GM23338 (cell line): ENCODE data around the gene HTRA2. TPM values are rescaled to one million over a fixed set of nuclear protein-coding genes. Genes with fewer than 3 reads are reported as not detected.

Experiments
- ATAC-seq: fragments of 200-7000 bp; cut with Tn5 transposase; 3 replicates; pipeline ENCODE4 v1.9.1; 2020
- DNase-seq: peaks from one replicate; pipeline ENCODE4 v3.0.0-alpha.2; 2015; ENCODE audit warnings: low spot score
- H2AFZ ChIP-seq: fragments of 200-600 bp; sonication (generic); 2 replicates; pipeline ENCODE4 v1.8.0; 2016; ENCODE audit warnings: antibody characterized with exemption, mild to moderate bottlenecking, moderate library complexity
- H3F3A ChIP-seq: fragments of 200-600 bp; sonication (generic); replicated peaks from 2 replicates; pipeline ENCODE4 v1.8.0; 2017; ENCODE audit warnings: antibody characterized with exemption, mixed run types, low read depth
- H3K27ac ChIP-seq: fragments of 200-600 bp; sonication (generic); 2 replicates; pipeline ENCODE4 v1.6.1; 2016; ENCODE audit warnings: low read depth
- H3K27me3 ChIP-seq: fragments of 200-600 bp; sonication (generic); 2 replicates; pipeline ENCODE4 v1.8.0; 2016; ENCODE audit warnings: mild to moderate bottlenecking, mixed run types, moderate library complexity; ENCODE audit not compliant: insufficient read depth
- H3K36me3 ChIP-seq: fragments of 200-600 bp; sonication (generic); 2 replicates; pipeline ENCODE4 v1.8.0; 2016; ENCODE audit warnings: mild to moderate bottlenecking; ENCODE audit not compliant: insufficient read depth
- H3K4me1 ChIP-seq: fragments of 200-600 bp; sonication (generic); 2 replicates; pipeline ENCODE4 v1.8.0; 2016; ENCODE audit warnings: mild to moderate bottlenecking, moderate library complexity; ENCODE audit not compliant: insufficient read depth
- H3K4me2 ChIP-seq: fragments of 200-600 bp; sonication (generic); 2 replicates; pipeline ENCODE4 v1.7.1; 2017; ENCODE audit warnings: mixed run types
- H3K4me3 ChIP-seq: fragments of 200-600 bp; sonication (generic); 2 replicates; pipeline ENCODE4 v1.6.1; 2016; ENCODE audit warnings: mixed run types
- H3K79me2 ChIP-seq: fragments of 200-600 bp; sonication (generic); replicated peaks from 2 replicates; pipeline ENCODE4 v1.8.0; 2017; ENCODE audit warnings: mild to moderate bottlenecking; ENCODE audit not compliant: insufficient read depth
- H3K9me2 ChIP-seq: fragments of 200-600 bp; sonication (generic); 2 replicates; pipeline ENCODE4 v1.8.0; 2017; ENCODE audit not compliant: insufficient read depth
- H4K20me1 ChIP-seq: fragments of 200-600 bp; sonication (generic); replicated peaks from 2 replicates; pipeline ENCODE4 v1.8.0; 2017; ENCODE audit warnings: mild to moderate bottlenecking; ENCODE audit not compliant: insufficient read depth
- H3K27ac Mint-ChIP-seq: 2 replicates; pipeline ENCODE4 v1.8.0; 2020; ENCODE audit warnings: inconsistent platforms, mild to moderate bottlenecking, moderate library complexity, mixed read lengths
- H3K27me3 Mint-ChIP-seq: 3 replicates; pipeline ENCODE4 v1.8.0; 2022; ENCODE audit warnings: low read depth, mild to moderate bottlenecking, moderate library complexity, mixed read lengths, inconsistent platforms; ENCODE audit not compliant: insufficient read depth, poor library complexity
- H3K36me3 Mint-ChIP-seq: 3 replicates; pipeline ENCODE4 v1.8.0; 2021; ENCODE audit warnings: low read depth, mild to moderate bottlenecking, inconsistent platforms, moderate library complexity, mixed read lengths
- H3K4me1 Mint-ChIP-seq: 3 replicates; pipeline ENCODE4 v1.8.0; 2020; ENCODE audit warnings: mild to moderate bottlenecking, inconsistent platforms, mixed read lengths
- H3K4me3 Mint-ChIP-seq: 3 replicates; pipeline ENCODE4 v1.8.0; 2021; ENCODE audit warnings: moderate library complexity, mild to moderate bottlenecking, inconsistent platforms, mixed read lengths
- H3K9me3 Mint-ChIP-seq: 3 replicates; pipeline ENCODE4 v1.8.0; 2020; ENCODE audit warnings: moderate library complexity, mild to moderate bottlenecking, inconsistent platforms, mixed read lengths
- CREB1 ChIP-seq: fragments of 250-450 bp; sonication (Bioruptor Pico); IDR thresholded peaks from 2 replicates; pipeline ENCODE4 v1.5.0; 2020; ENCODE audit warnings: low read depth, mild to moderate bottlenecking, moderate library complexity
- CTCF ChIP-seq, 2 experiments: fragments of 200-600 bp in 1 of 2; sonication (generic) in 1 of 2; conservative IDR thresholded peaks; 2 replicates each; pipeline versions ENCODE4 v1.5.1 to v1.6.1; 2016 to 2017; ENCODE audit warnings: antibody characterized with exemption in 2 of 2, low read depth in 2 of 2, mild to moderate bottlenecking in 2 of 2, moderate library complexity in 1 of 2
- EZH2 ChIP-seq: fragments of 200-600 bp; sonication (generic); IDR thresholded peaks from one replicate; pipeline ENCODE4 v1.8.0; 2017; ENCODE audit warnings: antibody characterized with exemption, mild to moderate bottlenecking, low read depth; ENCODE audit not compliant: unreplicated experiment
- EZH2phosphoT487 ChIP-seq: fragments of 200-600 bp; sonication (generic); IDR thresholded peaks from one replicate; pipeline ENCODE4 v1.8.1; 2018; ENCODE audit warnings: antibody characterized with exemption; ENCODE audit not compliant: unreplicated experiment
- JUNB ChIP-seq: IDR thresholded peaks from one replicate; pipeline ENCODE4 v1.6.1; 2016; ENCODE audit warnings: antibody characterized with exemption; ENCODE audit not compliant: unreplicated experiment
- NANOG ChIP-seq: IDR thresholded peaks from 2 replicates; pipeline ENCODE4 v1.6.1; 2016; ENCODE audit warnings: antibody characterized with exemption, borderline replicate concordance
- POLR2AphosphoS5 ChIP-seq: IDR thresholded peaks from 2 replicates; pipeline ENCODE4 v1.6.1; 2016; ENCODE audit warnings: antibody characterized with exemption, low read depth
- REST ChIP-seq: IDR thresholded peaks from one replicate; pipeline ENCODE4 v1.6.1; 2018; ENCODE audit warnings: antibody characterized with exemption; ENCODE audit not compliant: unreplicated experiment
- STAT1 ChIP-seq: IDR thresholded peaks from one replicate; pipeline ENCODE4 v1.6.1; 2016; ENCODE audit warnings: antibody characterized with exemption; ENCODE audit not compliant: unreplicated experiment
- ZNF114 ChIP-seq: fragments of 250-450 bp; sonication (Bioruptor Pico); IDR thresholded peaks from 2 replicates; pipeline ENCODE4 v1.5.0; 2020; ENCODE audit warnings: mild to moderate bottlenecking, moderate library complexity
- ZNF331 ChIP-seq: fragments of 250-450 bp; sonication (Bioruptor Pico); IDR thresholded peaks from 2 replicates; pipeline ENCODE4 v1.5.0; 2020; ENCODE audit warnings: low read depth, mild to moderate bottlenecking, moderate library complexity
- polyA plus RNA-seq: library from polyadenylated mRNA; unstranded; fragments of >200 nt; fragmentation: Nextera tagmentation; extraction: Ambion mirVana; gene quantifications from 2 replicates; pipeline ENCODE4 v1.2.1, GENCODE V29; 2016
- total RNA-seq: library from RNA; depleted of rRNA; stranded (reverse); fragments of >200 nt; shearing (Covaris generic); gene quantifications from 2 replicates; pipeline ENCODE4 v1.2.3, GENCODE V29; 2014
- TF ChIP-seq, protein P1 (sequence below): IDR thresholded peaks from 2 replicates; pipeline ENCODE4 v1.6.1; 2016; ENCODE audit warnings: antibody characterized with exemption
- TF ChIP-seq, protein P2 (sequence below): fragments of 250-450 bp; sonication (Bioruptor Pico); IDR thresholded peaks from 2 replicates; pipeline ENCODE4 v1.5.0; 2020; ENCODE audit warnings: mild to moderate bottlenecking, moderate library complexity

The HTRA2 gene
- total and polyA plus RNA-seq, 2 experiments from 2014 or later: 17.8 to 19.7 TPM

DNA sequence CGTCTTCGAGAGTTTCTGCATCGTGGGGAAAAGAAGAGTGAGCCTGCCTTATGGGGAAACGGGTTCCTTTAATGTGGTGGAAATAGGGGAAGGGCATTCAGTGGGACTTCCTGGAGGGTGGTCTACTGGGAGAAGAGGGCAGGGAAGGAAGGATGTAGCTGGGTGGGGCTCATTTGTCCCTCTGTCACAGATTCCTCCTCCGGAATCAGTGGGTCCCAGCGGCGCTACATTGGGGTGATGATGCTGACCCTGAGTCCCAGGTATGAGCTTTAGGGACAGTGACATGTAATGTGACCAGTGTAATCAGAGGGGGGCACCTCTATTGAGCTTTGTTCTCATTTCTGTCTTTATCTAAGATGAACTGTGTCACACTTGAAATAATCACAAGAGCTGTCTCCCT, 1.9 kb downstream of the HTRA2 start:
- no peak overlapping the region for H3K27ac ChIP-seq
- peaks cover 14% of the 10 kb centered on the region for H3K4me1 Mint-ChIP-seq
- no peak overlapping the region for H2AFZ ChIP-seq
- 0 out of 2 replicates have a peak, but pooled peaks cover 9% of the 10 kb centered on the region for H3F3A ChIP-seq
- H3K27me3 Mint-ChIP-seq: peaks cover 12% of the 10 kb centered on the region
- no peak for TF ChIP-seq NANOG
- TF ChIP-seq, protein P1, sequence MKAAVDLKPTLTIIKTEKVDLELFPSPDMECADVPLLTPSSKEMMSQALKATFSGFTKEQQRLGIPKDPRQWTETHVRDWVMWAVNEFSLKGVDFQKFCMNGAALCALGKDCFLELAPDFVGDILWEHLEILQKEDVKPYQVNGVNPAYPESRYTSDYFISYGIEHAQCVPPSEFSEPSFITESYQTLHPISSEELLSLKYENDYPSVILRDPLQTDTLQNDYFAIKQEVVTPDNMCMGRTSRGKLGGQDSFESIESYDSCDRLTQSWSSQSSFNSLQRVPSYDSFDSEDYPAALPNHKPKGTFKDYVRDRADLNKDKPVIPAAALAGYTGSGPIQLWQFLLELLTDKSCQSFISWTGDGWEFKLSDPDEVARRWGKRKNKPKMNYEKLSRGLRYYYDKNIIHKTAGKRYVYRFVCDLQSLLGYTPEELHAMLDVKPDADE: no peak
- TF ChIP-seq JUNB: no peak
- no peak for TF ChIP-seq EZH2phosphoT487
- TF ChIP-seq, protein P2, sequence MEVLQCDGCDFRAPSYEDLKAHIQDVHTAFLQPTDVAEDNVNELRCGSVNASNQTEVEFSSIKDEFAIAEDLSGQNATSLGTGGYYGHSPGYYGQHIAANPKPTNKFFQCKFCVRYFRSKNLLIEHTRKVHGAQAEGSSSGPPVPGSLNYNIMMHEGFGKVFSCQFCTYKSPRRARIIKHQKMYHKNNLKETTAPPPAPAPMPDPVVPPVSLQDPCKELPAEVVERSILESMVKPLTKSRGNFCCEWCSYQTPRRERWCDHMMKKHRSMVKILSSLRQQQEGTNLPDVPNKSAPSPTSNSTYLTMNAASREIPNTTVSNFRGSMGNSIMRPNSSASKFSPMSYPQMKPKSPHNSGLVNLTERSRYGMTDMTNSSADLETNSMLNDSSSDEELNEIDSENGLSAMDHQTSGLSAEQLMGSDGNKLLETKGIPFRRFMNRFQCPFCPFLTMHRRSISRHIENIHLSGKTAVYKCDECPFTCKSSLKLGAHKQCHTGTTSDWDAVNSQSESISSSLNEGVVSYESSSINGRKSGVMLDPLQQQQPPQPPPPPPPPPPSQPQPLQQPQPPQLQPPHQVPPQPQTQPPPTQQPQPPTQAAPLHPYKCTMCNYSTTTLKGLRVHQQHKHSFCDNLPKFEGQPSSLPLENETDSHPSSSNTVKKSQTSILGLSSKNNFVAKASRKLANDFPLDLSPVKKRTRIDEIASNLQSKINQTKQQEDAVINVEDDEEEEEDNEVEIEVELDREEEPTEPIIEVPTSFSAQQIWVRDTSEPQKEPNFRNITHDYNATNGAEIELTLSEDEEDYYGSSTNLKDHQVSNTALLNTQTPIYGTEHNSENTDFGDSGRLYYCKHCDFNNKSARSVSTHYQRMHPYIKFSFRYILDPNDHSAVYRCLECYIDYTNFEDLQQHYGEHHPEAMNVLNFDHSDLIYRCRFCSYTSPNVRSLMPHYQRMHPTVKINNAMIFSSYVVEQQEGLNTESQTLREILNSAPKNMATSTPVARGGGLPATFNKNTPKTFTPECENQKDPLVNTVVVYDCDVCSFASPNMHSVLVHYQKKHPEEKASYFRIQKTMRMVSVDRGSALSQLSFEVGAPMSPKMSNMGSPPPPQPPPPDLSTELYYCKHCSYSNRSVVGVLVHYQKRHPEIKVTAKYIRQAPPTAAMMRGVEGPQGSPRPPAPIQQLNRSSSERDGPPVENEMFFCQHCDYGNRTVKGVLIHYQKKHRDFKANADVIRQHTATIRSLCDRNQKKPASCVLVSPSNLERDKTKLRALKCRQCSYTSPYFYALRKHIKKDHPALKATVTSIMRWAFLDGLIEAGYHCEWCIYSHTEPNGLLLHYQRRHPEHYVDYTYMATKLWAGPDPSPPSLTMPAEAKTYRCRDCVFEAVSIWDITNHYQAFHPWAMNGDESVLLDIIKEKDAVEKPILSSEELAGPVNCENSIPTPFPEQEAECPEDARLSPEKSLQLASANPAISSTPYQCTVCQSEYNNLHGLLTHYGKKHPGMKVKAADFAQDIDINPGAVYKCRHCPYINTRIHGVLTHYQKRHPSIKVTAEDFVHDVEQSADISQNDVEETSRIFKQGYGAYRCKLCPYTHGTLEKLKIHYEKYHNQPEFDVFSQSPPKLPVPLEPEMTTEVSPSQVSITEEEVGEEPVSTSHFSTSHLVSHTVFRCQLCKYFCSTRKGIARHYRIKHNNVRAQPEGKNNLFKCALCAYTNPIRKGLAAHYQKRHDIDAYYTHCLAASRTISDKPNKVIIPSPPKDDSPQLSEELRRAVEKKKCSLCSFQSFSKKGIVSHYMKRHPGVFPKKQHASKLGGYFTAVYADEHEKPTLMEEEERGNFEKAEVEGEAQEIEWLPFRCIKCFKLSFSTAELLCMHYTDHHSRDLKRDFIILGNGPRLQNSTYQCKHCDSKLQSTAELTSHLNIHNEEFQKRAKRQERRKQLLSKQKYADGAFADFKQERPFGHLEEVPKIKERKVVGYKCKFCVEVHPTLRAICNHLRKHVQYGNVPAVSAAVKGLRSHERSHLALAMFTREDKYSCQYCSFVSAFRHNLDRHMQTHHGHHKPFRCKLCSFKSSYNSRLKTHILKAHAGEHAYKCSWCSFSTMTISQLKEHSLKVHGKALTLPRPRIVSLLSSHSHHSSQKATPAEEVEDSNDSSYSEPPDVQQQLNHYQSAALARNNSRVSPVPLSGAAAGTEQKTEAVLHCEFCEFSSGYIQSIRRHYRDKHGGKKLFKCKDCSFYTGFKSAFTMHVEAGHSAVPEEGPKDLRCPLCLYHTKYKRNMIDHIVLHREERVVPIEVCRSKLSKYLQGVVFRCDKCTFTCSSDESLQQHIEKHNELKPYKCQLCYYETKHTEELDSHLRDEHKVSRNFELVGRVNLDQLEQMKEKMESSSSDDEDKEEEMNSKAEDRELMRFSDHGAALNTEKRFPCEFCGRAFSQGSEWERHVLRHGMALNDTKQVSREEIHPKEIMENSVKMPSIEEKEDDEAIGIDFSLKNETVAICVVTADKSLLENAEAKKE (CRISPR knock-in tag): no peak
- TF ChIP-seq CTCF (conservative IDR thresholded peaks at IDR 0.05; ENCODE audit: low read depth in 2 of 2): no peak
- TF ChIP-seq POLR2AphosphoS5: no peak
- no peak for TF ChIP-seq CREB1 (CRISPR knock-in tag)
- no peak for TF ChIP-seq ZNF114 (CRISPR knock-in tag)
- TF ChIP-seq STAT1: no peak
- TF ChIP-seq EZH2: no peak
- no peak for TF ChIP-seq REST
- TF ChIP-seq ZNF331 (CRISPR knock-in tag): no peak
- H3K79me2 ChIP-seq: peaks cover 18% of the 10 kb centered on the region
- H3K9me3 Mint-ChIP-seq: no peaks in the 10 kb centered on the region; the same call in 2 of the 3 replicates
- H3K36me3 Mint-ChIP-seq: peaks cover 48% of the 10 kb centered on the region
- H3K4me3 ChIP-seq: no peak overlapping the region
- H3K4me3 Mint-ChIP-seq: no peak overlapping the region; the same call in 2 of the 3 replicates
- H3K9me2 ChIP-seq: no peaks in the 10 kb centered on the region
- H3K36me3 ChIP-seq: peaks cover 8% of the 10 kb centered on the region
- ATAC-seq: no peak
- H4K20me1 ChIP-seq: peaks cover 7% of the 10 kb centered on the region; the same call in 1 of the 2 replicates
- no peaks in the 10 kb centered on the region for H3K27me3 ChIP-seq
- H3K4me2 ChIP-seq: no peak overlapping the region
- no peak for DNase-seq
- H3K27ac Mint-ChIP-seq: no peak overlapping the region
- peaks cover 7% of the 10 kb centered on the region; the same call in 1 of the 2 replicates for H3K4me1 ChIP-seq
